GM19452 (cell line): ENCODE data around the gene RASA1.

ENCODE experiments used
- ATAC-seq: cut with Tn5 transposase; IDR thresholded peaks from one replicate; pipeline ENCODE4 v1.9.1; 2021; ENCODE audit not compliant: unreplicated experiment

Gene RASA1

DNA sequence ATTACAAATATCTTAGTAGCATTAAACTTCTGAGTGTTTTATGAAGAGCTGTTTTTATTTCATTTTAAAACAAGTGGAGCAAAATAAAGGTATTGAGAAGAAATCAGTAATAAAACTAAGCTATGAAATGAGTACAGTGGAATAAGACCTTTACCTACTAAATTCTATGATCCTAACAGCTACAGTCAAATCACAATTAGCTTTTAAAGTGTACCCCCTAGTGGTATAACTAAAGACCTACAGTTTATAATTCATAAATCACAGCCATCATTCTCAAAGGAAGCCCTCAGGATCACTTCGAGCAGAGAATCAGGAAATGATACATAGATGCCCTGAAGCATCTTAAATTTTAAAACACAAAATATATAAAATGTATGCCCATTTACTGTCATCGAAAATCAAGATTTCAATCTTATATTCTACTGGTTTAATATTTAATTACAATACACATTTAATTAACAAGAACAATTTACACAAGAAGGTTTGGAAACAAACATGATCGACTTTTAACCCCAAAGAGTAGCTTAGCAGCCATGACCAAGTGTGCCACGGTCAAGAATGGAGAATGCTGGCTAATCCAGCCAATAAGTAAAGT lies 132.7 kb downstream of the RASA1 start:
- ATAC-seq, result peak; percentile 64

- ATAC-seq, result no peak
These were observed 133.9 kb downstream of the RASA1 start for GRCh38 chr5:87401626-87402025.

DNA sequence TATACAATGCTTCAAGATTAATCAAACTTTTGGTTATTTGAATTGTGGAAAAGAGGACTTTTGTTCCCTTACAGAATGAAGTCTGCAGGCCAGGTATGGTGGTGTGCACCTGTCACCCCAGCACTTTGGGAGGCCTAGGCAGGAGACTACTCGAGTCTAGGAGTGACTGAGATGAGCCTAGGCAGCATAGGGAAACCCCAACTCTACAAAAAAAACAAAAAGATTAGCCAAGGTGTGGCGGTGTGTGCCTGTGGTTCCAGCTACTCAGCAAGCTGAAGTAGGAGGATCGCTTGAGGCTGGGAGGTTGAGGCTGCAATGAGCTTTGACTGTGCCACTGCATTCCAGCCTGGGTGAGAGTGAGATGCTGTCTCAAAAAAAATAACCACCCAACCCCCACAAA lies 135.7 kb downstream of the RASA1 start:
- ATAC-seq, result no peak

GRCh38 chr5:87403899-87404298 lies 136.2 kb downstream of the RASA1 start:
- ATAC-seq, result no peak

- no peak for ATAC-seq
These were observed 136.7 kb downstream of the RASA1 start for GRCh38 chr5:87404359-87404758.

GRCh38 chr5:87405472-87406155 lies 137.9 kb downstream of the RASA1 start:
- ATAC-seq, result no peak

GRCh38 chr5:87408204-87408603 lies 140.5 kb downstream of the RASA1 start:
- no peak for ATAC-seq

DNA sequence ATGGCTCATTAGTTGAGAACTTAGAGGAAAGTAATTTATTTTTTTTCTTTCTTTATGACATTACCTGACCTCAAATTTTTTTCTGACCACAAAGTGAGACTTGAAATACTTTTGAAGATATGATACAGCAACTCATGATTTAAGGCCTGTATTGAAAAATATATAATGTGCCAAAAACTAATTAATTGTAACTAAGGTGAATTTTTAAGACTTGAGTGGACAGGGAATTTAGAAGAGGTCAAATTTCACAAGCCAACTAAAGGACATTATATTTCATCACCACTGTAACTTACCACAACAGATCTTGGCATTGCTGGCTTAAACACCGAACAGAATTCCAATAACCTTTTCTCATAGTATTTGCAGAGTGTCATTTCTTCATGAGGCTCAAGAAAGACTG lies 143.2 kb downstream of the RASA1 start:
- ATAC-seq, result no peak

DNA sequence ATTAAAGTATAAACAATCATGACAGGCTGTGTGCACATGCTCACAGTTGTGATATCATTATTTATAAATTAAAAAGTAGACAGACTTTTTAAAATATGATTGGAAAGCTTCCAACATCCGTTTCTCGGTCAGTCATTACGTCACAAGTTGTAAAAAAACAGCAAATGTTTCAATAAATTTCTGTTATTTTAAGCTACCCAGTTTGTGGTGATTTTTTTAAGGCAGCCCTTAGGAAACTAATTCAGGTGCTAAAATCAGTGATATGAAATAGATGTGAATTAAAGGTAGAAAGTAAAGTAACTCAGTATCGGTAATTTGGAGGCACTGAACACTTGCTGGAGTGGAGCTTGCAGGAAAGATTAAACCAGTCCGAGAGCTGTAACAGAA lies 143.9 kb downstream of the RASA1 start:
- no peak for ATAC-seq

DNA sequence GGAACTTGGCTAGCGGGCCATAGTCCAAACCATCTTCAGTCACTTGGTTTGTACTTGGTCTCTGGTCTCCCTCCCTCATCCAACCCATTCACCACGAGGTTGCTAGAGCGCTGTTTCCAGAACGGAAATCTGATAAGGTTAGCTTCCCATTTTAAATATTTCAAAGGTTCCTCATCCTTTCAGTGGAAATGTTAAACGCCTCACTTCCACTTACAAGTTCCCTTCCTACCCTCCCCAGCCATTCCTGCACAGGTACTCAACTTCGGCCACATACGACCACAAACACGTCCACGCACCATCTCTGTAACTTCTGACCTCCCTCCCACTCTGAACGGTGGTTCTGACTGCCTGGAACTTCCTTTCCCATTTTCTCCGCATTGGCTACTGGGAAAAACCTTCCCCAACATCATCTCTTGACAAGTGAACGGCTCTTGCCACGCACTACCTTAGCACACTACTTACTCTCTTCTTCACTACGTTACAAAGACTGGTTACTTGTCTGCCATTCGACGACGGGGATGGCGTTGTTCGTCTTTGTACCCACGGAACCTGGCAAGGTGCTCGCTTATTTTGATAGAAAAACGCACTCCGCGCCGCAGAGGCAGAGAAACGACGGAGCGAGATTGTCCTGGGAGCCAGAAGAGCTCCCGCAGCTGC lies 144.4 kb downstream of the RASA1 start:
- ATAC-seq, result peak; percentile 27

DNA sequence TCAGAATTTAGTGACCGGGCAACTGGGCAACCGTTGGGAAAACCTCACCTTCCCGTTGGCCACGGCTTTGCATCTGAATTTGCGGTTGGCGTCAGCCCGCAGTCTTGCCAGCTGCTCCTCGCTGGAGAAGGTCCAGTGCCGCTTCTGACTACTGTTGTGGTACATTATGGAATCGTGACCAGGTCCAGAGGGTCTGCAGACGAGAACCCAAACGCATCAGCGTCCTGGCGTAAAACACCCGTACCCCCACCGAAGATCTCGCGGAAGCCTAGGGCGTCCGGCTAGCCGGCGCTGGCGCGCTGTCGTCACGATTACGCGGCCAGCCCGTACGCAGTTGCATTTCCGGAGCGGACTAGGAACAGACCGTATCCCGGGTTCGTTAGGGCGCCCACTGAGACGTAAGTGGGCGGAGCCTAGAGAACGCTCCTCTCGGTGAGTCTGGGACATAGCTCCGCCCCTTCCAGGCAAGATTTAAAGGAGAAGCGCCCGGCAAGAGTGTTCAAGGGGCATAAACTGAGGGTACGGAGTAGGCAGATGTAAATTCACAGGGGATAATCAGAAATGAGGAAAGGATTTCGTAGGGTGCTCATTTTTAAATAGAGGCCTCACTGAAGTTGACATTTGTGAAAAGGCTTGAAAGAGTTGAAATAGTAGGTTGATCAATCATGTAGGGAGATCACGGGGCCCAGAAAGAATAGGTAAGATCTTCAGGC lies 145.1 kb downstream of the RASA1 start, which contains the start of gene CCNH:
CCNH (minus strand) TSS at position 301 of the 713 bp plus-strand sequence; CDS start at position 165, 136 bp downstream.
- ATAC-seq, result peak; percentile 97

DNA sequence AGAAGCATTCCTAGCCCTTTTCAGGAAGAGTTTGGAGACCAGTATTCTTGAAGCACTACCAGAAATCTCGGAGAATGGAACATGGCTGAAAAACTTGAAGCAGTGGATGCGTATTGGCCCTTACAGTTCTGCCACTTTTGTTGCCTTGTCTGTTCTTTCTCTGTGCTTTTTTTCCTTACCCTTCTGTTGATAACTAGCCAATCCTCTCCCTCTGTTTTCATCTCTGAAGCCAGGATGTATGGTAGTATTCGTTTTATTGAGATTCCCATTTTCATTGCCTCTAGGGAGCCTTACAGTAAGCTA lies 145.6 kb downstream of the RASA1 start:
- ATAC-seq, result no peak

DNA sequence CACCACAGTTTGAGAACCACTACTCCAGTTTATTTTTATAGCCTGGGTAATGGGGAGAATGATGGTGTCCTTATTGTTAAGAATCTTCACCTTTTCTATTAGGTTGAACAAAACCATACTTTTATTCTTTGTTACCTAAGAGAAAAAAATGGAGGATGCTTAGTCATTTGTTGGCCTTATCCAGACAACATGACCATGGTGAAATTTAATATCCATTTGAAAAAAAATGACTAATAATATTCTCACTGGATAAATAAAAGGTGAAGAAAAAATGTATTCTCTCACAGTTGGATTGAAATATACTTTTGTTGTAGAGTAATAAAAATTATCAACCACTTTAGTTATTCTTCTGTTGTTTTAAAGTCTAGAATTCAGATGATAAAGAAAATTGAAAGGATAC lies 150.8 kb downstream of the RASA1 start:
- ATAC-seq, result no peak

GRCh38 chr5:87421307-87421706 lies 153.6 kb downstream of the RASA1 start:
- ATAC-seq, result no peak

GRCh38 chr5:87423755-87424154 lies 156.1 kb downstream of the RASA1 start:
- no peak for ATAC-seq

DNA sequence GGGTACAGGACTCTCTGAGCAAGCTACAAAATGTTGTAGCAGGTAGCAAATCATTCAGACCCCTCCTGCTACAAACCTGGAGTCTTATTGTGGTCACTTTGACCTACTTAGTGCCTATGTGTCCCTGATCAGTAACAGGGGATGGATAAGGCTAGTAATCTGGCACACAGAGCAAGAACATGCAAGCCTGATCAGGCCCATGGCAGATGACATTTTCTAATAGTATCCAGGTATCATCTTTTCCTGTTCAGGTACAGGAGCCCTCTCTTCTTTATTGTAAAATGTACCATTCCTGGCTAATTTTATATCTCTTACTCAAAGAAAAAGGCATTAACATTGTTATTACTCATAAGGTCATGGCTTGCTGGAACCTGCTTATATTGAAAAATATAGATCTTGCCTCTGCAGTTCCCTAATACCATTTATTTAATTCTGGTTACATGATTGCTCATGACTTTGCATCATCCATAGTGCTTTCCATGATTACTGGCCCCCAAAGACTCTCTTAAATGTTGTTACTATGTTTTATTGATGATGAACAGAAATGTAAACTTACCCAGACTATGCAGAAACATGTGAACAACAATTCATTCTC lies 163.3 kb downstream of the RASA1 start:
- no peak for ATAC-seq

DNA sequence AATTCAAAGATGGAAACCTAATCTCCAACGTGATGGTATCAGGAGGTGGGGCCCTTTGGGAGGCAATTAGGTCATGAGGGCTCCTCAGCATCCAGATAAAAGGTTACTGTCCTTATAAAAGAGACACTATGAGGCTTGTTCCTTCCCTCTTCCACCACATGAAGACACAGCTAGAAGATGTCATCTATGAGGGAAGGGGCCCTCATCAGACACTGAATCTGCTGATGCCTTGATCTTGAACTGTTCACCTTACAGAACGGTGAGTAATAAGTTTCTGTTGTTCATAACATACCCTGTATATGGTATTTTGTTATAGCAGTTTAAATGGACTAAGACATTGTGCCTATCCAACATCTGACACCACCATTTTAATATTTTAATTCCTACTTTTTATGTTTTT lies 164.8 kb downstream of the RASA1 start:
- ATAC-seq, result no peak

DNA sequence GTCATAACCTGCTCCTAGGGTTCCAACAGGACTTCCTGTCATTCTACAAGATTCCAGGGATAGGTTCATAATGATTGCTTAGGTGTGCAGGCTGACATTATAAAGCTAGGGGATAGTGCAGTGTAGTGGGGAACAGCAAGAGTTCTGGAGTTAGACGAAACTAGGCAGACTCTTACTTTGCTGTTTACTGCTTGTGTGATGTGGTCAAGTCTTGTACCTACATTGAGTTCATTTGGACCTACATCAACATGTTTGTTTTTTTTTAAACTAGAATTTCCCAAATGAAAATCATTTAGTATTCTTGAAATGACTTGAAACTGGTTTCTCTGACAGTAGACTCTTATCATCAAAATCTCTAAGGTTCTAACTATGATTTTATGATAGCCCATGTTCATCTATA lies 166.3 kb downstream of the RASA1 start:
- ATAC-seq, result no peak

GRCh38 chr5:87434461-87434860 lies 166.8 kb downstream of the RASA1 start:
- no peak for ATAC-seq

DNA sequence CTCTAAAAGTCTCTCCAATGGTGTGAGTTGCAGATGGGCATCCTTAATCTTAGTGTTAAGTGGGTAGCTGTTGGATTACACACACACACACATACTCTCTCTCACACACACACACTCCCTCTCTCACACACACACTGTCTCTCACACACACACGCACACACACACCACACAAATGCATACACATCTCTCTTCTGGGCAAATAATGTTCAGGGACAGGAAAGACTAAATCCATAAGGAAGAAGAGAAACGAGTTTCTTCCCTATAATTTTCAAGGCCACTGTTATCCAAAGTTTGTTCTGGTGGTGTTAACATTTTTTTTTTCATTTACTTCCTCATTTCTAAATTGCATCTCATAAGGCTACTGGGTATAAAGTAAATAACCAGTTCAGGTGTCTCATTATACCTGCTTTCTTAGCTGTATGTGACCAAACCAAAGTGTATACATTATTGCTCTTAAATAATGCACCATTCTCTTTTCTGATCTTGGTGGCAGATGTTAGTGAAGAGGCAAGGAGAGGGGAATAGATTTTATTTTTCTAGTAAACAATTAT lies 167.5 kb downstream of the RASA1 start:
- ATAC-seq, result no peak

DNA sequence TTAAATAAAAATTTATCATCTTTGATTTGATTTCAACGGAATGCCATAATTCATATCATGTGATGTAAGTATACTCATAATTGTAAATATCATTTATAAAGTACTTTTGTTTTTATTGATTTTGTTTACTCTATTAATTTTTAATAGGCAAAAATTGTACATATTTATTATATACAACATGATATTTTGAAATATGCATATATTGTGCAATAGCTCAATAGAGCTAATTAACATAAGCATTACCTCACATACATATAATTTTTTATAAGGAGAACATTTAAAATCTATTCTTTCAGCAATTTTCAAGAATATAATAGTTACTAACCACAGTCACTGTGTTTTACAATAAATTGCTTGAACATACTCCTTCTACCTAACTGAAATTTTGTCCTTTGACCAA lies 170.0 kb downstream of the RASA1 start:
- no peak for ATAC-seq
